Posterior vena cava (tissue), 2 donors: ENCODE results near the gene MLPH. TPM values are rescaled to one million over a fixed set of nuclear protein-coding genes. Genes with fewer than 3 reads are reported as not detected.
"Not testable (repeated sequence)": the region's sequence is repeated elsewhere in the genome, so short reads cannot be mapped to it uniquely, and the experiment has no call there.

Source experiments
- DNase-seq: peaks from one replicate; pipeline ENCODE4 v3.0.0-alpha.2; 2020; ENCODE audit warnings: low spot score
- intact Hi-C, 2 donors: fragments of 100-400 bp; cut with DNase I; formaldehyde crosslinking; loops; one replicate each; pipeline versions ENCODE4 v1.14.1 to v1.14.2; 2022 to 2023
- total RNA-seq, 2 donors: library from RNA; stranded (reverse); fragmentation: NEBNext Ultra II Directional; extraction: Animal tissue kit (Norgen Biotek cat#: 25700); gene quantifications; one replicate each; pipeline ENCODE4 v1.2.1, GENCODE V29; 2021
- donor health status: DM: yes; HTN: yes; CAD: no.
- donor health status: DM: yes; HTN: yes; CAD: no.

The MLPH gene
- total RNA-seq, 2 donors from 2014 or later = 6.0 to 6.4 TPM

DNA sequence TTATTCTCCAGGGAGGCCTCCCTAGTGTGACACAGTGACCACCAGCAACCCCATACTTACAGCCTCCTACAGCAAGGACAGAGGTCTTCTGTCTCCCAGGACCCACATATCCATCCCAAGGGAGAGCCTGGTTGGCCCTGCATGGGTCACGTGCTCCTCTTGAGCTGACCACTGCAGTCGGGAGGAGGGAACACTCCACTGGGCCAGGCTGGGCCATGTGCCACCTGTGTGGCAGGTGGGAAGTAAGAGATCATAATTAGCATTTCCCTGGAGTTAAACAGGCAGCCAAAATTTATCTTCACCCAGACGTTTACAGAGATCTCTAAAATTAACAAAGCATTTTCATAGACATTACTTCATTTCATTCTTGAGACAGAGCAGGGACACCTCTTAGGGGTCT, 33.4 kb upstream of the MLPH start:
- no peak for DNase-seq
- intact Hi-C loops = loop anchor here in 1 of 2 donors (5.0 kb wide), 1 partner anchor 41 kb away; the partner anchor contains the start of gene COL6A3

DNA sequence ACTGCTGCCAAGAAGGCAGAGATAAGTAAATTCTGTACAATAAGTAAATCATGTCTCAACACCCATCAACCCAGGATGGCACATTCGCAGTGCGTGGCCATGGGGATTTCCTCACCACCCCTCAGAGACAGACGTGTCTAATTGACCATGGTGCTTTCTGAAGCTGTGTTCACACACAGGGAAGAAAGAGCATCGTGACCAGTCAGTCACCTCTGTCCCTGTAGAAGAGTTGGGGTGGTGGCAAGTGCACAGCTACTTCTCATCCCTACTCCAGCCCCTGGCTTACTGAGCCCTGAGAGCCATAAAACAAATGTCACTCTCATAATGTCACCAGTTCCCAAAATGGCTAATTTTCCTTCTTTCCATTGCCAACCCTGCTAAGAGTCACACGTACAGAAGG, 31.3 kb upstream of the MLPH start:
- no peak for DNase-seq
- intact Hi-C loops = no loop called here

DNA sequence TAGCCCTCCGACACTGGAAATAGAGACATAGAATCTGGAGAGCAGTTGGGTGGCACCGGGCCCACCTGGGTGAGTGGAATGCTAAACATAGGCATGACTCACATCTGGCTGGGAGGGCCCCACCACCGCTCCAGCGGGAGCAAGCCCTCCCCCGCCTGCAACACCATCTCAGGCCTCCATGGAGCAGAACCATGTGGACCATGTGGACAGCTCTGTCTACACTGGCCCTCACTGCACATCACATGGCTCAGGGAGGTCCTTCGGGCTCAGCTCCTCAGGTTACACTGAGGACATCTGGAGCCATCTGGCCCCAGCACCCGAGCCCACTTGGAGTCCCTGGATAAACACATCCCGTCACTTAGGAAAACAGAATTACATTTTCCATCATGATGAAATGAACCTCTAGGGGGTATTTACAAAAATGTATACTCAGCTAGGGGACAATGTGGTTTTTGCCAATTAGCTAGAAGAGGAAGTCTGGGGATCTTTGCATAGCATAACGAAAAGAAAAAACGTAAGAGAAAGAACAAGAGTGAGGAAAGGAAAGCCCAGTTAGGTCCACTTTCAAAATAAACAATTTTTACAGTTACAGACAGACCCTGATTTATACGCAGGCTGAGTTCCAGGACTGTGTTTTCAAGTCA, 30.7 kb upstream of the MLPH start:
- no peak for DNase-seq

DNA sequence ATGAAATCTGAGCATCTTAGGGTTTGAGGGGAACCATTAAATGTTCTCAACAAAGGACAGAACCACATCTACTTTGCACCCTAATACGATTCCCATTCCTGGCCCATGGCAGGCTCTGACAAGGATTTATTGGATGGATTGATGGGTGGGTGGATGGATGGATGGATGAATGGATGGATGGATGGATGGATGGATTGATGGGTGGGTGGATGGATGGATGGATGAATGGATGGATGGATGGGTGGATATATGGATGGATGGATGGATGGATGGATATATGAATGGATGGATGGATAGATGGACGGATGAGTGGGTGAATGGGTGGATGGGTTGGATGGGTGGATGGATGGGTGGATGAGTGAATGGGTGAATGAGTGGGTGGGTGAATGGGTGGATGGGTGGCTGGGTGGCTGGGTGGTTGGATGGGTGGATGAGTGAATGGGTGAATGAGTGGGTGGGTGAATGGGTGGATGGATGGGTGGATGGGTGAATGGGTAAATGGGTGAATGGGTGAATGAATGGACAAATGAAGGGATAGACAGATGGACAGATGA, 29.6 kb upstream of the MLPH start:
- intact Hi-C loops = no loop called here
- DNase-seq = no peak

More for the DNA sequence above, 30.7 kb upstream of the MLPH start:
- intact Hi-C loops = no loop called here

DNA sequence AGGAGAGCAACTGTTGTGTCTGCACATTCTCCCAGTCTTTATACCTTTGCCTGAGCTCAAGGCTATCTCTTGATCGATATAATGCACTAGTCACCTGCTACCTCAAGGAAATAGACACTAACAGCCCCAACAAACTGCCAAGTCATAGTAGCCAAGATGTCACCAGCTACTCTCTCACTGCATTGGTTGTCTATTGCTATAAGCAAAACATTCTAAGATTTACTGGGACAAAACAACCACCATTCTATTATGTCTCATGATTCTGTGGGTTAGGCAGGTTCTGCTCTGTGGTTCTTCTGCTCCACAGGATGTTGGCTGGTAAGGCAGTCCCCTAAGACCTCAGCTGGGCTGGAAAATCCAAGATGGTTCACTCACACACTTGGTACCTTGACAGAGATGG, 28.5 kb upstream of the MLPH start:
- intact Hi-C loops = no loop called here

DNA sequence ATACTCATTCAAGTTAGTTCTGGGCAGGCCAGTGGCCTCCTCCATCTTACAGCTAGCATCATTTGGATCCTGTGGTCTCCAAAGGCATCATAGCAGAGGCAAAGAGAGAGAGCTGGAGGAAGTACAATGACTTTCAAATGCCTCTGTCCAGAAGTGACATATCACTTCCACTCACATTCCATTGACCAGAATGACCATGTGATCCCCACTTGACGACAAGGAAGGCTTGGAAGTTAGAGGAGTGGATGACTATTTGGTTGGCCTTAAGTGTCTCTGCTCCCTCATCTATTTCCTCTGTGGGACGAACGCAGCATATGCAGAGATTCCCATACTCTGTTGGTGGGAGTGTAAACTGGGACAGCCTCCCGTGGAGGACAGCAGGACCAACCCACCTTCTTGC, 27.8 kb upstream of the MLPH start:
- intact Hi-C loops = no loop called here

More for the DNA sequence above, 28.5 kb upstream of the MLPH start:
- DNase-seq = no peak

DNA sequence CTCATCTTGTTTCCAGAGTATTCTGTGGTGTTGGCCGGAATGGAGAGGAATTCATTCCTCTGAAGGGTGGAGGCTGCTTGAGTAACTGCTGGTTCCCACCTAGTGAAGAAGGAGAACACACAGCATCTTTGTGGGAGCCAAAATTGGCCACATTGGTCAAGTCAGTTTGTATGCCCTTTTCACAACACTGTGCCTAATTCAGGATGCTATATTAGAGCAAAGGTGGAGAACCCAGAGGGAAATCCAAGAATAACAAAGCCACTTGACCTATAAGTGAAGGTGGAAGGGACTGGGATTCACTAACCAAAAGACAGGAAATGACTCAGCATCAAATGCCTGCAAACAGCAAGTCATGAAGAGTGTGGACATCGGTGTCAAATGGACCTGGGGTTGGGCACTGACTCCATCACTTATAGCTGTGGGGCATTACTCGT, 27.3 kb upstream of the MLPH start:
- no peak for DNase-seq
- intact Hi-C loops = no loop called here

More for the DNA sequence above, 27.8 kb upstream of the MLPH start:
- no peak for DNase-seq

DNA sequence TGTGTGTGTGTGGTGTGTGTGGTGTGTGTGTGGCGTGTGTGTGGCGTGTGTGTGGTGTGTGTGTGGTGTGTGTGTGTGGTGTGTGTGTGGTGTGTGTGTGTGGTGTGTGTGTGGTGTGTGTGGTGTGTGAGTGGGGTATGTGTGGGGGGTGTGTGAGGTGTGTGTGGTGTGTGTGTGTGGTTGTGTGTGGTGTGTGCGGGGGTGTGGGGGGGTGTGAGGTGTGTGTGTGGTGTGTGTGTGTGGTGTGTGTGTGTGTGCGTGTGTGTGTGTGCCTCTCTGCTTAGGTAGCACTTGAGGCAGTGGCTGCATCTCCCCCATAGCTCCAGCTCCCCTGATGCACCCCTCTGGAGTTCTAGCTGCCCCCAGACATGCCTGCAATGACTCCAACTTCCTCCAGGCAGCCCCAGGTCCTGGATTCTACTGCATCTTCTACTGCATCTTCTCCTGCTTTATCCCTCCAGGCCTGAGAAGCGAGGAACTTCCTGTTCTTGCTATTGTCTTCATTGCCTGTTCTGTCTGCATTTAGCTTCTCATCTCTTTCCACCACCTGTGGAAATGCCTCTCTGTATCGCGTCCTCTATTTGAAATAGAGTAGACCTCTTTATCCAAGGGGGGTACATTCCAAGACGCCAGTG, 22.2 kb upstream of the MLPH start:
- intact Hi-C loops = loop anchor here in 1 of 2 donors (5.0 kb wide), 1 partner anchor 563 kb away; no protein-coding TSS in a partner anchor
- no peak for DNase-seq

DNA sequence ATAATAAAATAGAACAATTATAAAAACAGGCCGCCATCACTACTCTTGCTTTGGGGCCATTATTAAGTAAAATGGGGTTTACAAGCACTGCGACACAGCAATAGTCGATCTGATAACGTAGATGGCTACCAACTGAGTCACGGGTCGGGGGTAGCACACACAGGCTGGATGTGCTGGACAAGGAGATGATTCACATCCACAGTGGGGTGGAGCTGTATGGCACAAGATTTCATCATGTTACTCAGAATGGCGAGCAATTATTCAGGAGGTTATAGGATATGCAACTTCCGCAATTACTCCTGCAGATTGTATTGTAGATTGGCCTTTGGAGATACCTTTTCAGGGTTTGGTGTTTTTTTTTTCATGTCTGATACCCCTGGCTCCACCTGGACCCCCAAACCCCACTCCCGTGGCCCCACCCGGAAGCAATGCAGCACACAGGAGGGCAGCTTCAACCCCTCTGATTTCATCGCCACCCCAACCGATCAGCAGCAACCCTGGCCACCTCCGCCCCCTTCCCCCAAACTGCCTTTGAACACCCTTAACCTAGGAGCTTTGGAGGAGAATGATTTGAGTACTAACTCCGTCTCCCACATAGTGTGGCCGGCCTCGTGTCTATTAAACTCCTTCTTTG, 21.4 kb upstream of the MLPH start:
- DNase-seq = no peak
- intact Hi-C loops = loop anchor here in 1 of 2 donors (5.0 kb wide), 1 partner anchor 563 kb away; no protein-coding TSS in a partner anchor

DNA sequence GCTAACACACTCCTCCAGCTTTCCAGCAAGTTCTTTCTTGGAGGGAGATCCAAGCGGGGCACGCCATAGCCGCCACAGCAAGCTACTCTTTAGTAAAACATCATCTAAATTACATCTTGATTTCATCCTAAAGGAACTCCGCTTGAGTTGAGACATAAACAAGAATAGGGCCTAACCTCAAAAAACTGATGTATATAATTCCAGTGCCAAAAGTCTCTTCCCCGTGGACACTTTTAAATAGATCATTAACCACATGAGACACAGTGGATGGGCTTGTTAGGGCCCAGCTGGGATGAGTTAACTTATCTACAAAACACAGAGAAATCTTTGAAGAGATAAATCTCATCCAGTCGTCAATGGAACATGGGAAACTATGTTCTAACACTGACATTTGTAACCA, 20.8 kb upstream of the MLPH start:
- intact Hi-C loops = loop anchor here in 1 of 2 donors (5.0 kb wide), 1 partner anchor 564 kb away; no protein-coding TSS in a partner anchor
- DNase-seq = no peak

DNA sequence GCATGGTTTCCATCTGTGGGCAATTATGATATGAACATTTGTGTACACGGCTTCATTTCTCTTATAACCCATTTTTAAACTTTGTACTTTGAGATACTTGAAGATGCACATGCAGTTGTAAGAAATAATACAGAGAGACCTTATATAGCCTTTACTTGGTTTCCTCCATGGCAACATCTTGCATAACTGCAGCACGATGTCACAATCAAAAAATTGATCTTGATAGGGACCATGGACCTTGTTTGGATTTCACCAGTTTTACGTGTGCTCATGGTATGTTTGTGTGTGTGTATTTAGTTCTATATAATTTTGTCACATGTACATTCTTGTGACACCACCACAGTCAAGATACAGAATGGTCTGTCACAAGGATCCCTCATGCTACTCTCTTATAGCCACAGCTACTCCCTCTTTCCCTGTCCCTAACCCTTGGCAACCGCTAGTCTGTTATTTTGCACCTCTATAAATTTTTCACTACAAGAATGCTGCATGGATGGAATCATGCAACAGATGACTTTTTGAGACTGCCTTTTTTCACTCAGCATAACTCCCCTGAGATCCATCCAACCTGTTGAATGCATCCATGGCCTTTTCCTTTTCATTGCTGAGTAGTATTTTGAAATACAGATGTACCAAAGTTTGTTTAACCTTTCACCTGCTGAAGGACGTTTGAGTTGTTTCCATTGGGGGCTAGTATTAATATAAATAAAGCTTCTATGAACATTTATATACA, 19.4 kb upstream of the MLPH start:
- intact Hi-C loops = loop anchor here in 1 of 2 donors (5.0 kb wide), 1 partner anchor 565 kb away; no protein-coding TSS in a partner anchor
- DNase-seq = no peak

DNA sequence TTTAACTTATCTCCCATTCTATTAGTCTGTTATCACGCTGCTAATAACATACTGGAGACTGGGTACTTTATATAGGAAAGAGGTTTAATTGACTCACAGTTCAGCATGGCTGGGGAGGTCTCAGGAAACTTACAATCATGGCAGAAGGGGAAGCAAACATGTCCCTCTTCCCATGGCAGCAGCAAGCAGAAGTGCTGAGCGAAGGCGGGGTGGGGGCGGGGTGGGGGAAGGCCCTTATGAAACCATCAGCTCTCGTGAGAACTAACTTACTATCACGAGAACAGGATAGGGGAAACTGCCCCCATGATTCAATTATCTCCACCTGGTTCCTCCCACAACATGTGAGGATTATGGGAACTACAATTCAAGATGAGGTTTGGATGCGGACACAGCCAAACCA, 17.6 kb upstream of the MLPH start:
- DNase-seq = not testable (repeated sequence)
- intact Hi-C loops = loop anchor here in 1 of 2 donors (5.0 kb wide), 1 partner anchor 567 kb away; no protein-coding TSS in a partner anchor

DNA sequence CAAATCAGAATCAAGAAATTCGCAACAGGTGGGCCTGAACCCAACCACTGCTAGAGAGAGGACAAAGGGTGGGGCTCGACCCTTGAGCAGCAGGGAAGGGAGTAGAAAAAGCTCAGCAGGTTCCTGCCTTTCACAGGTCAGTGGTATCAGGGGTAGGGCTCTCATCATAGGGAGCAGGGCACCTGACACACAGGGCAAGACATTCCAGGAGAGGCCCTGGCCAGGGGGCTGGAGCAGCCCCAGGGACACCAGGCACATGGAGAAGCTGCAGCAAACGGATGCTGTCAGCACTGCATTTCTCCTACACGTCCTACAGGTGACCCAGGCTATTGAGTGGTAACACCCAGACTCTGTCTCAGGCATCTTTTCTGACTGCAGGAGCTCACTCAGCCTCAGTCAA, 17.2 kb upstream of the MLPH start:
- DNase-seq = no peak
- intact Hi-C loops = loop anchor here (5.0 to 10.0 kb wide), 4 partner anchors 48 to 568 kb away; partner anchors contain the start of gene COL6A3 (in 1 of the 2)

DNA sequence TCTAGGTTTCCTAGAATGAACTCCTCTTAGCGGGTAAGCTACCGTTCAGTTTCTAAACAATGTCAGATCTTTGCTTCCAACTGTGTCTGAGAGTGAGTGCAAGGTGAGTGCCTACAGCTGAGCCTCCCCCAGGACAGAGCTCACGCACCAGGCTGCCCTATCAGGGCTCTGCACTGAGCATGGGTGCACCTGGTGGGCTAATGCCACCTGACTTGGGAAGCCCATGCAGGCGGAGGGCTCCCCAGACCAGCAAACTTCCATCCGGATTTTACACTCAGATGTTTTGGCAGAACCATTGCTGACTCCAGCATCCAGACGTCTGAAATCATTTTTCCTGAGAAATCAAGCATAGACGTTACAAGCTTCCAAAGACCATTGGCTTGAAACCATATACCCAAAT, 16.1 kb upstream of the MLPH start:
- intact Hi-C loops = loop anchor here (5.0 to 10.0 kb wide), 3 partner anchors 49 to 306 kb away; partner anchors contain the start of gene COL6A3 (in 1 of the 2)

DNA sequence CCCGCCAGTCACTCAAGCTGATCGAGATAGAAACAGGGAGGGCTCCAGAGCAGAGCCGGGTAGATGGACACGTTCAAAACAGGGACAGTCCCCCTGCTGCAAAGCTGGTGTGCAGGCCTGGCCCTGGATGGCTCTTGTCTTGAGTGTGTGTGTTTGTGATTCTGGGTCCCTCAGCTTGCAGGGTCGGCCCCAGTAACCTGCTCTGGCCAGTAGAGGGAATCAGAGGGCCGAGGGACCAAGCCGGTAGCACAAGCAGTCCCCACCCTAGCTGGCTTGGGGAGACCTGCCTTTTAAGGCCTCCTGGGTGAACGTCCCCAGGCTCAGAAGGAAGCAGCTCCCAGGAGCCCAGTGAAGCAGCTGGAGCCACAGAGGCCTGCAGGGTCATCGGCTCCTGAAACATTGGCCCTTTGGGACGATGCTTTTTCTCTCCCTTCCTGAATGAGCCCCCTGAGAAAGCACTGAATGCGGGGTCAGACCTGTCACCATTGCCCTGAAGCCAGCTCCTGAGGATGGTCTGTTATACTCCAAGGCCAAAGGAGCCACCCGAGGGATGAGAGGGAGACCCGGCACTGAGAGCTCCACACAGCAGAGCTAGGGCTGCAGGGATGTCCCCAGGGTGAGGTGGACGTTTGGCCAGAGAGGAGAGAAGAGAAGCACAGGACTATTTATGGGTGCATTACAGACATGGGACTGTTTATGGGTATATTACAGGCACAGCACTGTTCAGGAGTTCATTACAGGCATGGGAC, 15.4 kb upstream of the MLPH start:
- intact Hi-C loops = loop anchor here (5.0 to 10.0 kb wide), 3 partner anchors 49 to 307 kb away; partner anchors contain the start of gene COL6A3 (in 1 of the 2)
- DNase-seq = no peak

More for the DNA sequence above, 16.1 kb upstream of the MLPH start:
- DNase-seq = no peak

DNA sequence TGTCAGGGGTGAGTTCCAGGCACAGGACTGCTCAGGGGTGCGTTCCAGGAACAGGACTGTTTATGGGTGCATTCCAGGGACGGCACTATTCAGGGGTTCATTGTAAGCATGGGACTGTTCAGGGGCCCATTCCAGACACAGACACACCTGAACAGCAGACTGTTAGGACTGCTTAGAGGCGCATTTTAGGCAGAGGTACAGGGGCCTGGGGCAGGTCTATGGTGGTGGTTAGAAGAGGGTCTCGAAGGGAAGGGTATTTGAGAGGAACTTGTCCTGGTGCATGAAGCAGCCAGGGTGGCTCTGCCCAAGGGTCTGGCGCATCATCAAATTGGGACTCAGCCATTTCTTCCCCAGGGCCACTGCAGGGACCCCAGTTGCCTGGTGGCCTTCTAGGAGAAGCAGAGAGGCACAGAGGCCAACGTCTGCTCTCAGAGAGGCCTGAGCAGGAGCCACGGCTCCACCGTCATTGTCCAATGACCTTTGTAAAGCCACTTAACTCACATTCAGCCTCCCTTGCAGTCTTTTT, 14.8 kb upstream of the MLPH start:
- intact Hi-C loops = loop anchor here (5.0 to 10.0 kb wide), 3 partner anchors 50 to 307 kb away; partner anchors contain the start of gene COL6A3 (in 1 of the 2)
- DNase-seq = no peak

DNA sequence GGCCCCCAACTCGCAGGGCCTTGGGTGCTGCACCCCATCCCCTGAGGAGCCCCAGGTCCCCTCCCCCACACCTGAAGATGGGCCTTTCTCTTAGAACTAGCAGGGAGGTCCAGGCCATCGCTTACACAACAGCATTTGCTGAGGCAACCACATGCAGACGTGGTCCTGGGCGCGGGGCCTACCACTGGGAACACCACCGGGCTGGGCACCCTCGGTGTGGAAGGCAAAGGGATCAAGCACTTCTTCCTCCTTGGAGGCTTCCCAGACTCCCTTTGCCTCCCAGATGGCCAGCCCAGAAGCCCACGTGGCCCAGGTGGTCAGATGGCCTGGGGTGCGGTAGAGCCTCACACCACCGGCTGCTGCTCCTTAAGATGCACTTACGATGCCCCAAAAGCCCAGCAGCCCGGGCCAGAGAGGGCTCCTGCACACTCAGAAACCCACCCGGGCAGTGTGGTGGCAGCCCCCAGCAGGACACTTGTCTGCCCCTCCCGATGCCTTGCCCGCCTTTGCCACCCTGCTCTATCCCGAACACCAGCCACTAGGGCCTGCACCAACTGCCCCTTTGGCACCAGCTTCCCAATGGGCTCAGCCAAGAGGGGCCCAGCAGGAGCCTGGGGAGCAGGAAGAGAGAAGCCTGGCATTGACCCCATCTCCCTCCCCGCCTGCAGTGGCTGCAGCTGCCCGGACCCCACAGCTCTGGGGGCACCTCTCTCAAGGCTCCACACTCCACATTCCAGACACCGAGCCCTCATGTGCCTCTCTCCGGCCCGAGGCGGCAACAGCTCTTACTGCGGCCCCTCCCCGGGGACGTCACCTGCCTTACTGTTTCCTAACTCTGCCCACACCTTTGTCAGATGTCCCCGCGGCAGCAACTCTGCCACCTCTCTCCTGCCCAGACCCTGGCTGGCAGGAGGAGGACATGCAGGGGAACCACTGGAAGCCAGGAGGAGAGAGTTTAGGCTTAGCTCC, 13.9 kb upstream of the MLPH start:
- DNase-seq = no peak
- intact Hi-C loops = loop anchor here (5.0 to 10.0 kb wide), 3 partner anchors 51 to 308 kb away; partner anchors contain the start of gene COL6A3 (in 1 of the 2)
